Activated CD4-positive, alpha-beta T cell treated with anti-CD3 and anti-CD28 coated beads, Interleukin-2, Interleukin-4, amounts not matched to agents 100 ng/mL and 50 ng/mL, durations not matched to agents 16 hours and 8 hours (primary cell): ENCODE measurements around the gene ALK.

Experiments
- DNase-seq: peaks from one replicate; pipeline ENCODE4 v3.0.0-alpha.2; 2020; ENCODE audit warnings: low spot score

The ALK gene

DNA sequence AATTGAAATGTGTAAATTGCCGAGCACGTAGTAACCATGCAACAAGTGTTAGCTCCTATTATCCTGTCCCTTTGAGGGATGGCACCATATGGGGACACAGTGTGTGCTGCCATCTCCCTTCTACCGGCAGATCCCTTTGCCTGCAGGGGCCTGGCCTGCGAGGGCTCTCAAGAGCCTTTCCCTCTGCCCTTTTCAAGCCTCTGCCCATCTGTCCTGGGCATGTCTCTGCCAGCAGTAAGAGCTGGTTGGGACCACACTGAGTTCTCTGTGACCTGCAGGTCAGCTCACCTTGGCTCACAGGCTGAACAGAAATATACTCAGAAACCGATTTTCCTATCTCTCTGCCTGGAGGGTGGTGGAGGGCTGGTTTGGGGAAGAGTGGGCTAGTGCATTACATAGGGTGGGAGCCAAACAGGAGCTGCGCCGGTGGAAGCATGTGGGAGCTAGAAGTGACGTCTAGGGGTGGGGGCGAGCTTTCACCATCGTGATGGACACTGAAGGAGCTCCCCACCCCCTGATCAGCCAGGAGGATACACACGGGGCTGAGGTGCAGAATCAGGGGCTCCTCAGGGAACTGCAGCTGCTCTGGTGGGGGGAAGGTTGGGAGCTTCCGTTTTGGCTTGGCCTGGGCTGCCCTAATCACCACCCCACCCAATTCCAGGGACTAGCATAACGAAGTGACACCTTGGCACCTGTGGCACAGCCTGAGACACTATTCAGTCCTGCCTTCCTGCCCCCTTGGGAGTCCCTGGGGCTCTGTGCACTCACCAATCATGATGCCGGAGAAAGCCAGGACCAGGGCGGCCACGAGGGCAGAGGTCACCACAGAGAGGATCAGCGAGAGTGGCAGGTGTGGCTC, 696.5 kb downstream of the ALK start:
- no peak for DNase-seq

DNA sequence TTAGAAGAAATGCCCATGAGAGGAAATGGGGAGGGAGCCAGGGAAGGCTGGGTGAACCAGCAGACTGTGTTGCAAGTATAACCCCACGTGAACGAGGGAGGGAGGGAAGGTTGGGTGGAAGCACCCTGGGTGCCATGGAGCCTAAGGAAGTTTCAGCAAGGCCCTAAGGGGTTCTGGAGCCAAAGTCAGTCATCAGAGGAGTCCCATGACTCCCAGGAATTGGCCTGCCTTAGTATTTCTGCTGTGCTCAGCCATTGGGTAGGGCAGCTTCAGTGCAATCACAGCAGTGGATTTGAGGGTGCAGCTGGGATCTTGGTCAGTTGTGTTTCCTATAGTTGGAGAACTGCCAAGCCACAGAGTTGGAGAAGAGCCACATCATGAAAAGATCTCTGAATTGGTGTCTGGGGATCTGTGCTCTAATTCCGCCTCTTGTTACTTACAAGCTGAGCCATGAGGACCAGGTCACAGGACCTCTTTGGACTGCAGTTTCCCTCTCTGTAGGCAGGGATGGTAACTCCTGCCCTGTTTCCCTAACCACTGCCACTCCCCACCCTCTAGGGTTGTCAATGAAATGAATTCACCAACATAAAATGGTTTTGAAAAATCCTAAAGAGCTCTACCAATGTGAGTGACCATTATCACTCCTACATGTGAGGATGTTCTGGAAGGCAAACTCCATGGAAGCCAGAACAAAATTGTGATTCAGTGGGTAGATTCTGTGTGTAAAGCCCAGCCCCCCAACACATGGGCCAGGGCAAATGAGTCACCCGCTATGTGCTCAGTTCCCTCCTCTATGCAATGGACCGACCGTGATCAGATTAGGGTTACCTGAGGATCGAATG, 697.3 kb downstream of the ALK start:
- no peak for DNase-seq

DNA sequence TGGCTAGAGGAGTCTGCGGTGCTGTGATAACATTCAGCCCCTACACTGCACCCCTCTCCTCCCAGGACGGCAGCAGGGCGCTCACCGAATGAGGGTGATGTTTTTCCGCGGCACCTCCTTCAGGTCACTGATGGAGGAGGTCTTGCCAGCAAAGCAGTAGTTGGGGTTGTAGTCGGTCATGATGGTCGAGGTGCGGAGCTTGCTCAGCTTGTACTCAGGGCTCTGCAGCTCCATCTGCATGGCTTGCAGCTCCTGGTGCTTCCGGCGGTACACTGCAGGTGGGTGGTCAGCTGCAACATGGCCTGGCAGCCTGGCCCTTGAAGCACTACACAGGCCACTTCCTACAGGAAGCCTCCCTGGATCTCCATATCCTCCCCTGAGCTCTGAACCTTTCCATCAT, 698.1 kb downstream of the ALK start:
- DNase-seq = no peak

DNA sequence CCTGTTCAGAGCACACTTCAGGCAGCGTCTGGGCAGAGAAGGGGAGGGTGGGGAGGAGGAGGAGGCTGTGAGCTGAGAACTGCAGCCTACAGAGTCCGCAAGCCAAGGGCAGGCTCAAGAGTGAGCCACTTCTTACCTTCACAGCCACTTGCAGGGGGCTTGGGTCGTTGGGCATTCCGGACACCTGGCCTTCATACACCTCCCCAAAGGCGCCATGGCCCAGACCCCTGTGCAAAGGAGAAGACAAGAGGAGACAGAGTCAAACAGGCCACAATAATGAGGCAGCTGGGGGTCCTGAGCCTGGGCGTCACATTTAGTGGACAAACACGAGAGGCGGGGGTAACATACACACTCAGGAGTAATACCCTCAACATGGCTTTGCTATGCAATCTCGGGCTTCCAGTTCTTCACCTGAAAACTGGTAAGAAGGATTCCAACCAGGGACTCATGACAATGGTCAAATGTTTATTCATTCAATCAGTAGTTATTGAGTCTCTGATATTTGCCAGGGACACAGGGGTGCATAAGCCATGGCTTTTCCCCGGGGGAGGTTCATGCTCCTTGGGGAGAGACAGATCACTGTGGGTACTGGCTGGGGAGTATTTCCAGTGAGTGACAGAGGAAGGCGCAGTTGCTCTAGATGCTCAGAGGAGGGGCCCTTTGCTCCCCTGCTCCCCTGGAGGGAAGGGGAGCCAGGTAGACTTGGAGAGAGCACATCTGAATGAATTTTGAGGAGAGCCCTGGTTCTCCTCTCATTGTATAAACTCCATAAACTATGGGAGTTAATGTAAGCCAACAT, 698.8 kb downstream of the ALK start:
- DNase-seq = no peak

DNA sequence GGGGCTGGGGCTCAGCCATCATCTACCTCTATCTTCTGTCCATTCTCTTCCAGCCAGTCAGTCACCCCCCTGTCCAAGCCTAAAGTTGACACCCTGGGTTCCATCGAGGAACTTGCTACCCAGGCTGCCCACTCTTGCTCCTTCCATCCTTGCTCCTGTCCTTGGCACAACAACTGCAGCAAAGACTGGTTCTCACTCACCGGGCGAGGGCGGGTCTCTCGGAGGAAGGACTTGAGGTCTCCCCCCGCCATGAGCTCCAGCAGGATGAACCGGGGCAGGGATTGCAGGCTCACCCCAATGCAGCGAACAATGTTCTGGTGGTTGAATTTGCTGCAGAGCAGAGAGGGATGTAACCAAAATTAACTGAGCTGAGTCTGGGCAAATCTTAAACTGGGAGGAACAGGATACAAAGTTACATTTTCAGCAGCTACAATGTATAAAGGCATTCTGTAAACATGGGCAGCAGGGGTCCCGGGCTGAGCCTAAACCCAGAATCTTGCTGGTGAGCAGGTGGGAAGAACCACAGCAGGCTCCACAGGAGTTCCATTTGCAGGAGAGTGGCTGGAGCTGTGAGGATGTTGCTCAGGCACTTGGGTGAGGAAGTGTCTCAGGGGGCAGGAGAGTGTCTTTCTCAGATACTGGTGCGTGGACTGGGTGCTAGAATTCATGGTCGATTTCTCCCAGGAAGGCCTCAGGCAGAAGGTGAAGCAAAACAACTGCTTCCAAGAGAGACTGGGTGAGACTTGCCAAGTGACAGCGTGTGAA, 700.7 kb downstream of the ALK start:
- no peak for DNase-seq

DNA sequence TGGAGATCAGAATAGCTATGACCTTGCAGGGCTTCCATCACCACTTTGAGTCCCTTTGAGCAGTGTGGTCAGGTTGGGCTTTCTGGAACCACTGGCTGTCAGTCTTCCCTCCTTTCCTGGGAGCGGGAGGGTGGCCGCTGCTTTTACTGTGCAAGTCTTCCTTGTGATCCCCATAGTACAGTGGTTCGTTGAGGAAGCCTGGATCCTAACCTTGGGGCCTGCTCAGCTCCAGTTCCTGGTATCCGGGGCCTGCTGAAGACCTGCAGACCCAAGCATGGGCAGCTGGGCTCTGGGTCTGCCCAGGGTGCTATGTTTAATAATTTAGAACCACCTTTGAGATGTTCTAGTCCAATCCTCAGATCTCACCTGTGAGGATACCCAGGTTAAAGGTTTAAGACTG, 702.0 kb downstream of the ALK start:
- no peak for DNase-seq

DNA sequence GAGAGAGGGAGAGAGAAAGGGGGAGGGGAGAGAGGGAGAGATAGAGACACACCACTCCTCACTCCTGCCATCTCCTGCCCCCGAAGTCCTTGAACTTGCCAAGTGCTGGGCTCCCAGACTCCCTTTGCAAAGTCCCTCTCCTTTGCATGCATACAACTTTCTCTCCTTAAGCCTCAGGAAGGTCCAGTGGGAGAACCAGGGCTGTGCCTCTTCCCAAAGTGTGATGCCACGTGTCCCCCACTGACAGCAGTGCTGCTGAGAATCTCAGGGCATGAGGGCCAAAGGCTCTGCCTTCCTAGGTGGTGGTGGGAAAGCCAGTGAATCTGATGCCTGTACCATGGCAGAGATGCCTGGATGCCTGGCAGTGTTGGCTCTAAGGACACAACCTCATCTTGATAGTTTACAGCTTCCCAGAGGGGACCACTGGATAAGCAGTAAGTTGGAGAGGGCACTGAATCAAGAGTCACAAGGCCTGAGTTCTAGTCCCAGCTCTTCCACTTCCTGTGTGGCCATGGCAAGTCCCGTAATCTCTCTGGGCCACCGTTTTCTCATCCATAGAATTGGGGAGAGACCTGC, 702.7 kb downstream of the ALK start:
- DNase-seq = no peak

DNA sequence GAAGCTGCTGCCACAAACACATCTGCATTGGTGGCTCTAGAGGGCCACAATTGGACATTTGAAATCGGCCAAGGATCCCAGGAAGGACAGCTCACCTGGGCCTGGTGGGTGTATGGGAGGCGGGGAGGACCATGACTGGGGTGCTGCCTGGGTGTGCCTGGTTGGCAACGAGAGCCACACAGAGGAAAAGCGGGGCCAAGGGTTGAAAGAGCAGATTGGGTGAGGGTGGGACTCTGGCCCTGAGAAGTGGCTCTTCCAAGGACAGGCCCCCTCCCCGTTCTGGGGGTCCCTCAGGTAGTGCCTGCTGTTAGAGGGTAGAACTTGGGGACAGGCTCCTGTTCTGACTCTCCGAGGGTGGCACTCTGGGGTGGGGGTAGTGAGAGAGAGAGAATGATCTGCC, 703.3 kb downstream of the ALK start:
- DNase-seq = no peak

DNA sequence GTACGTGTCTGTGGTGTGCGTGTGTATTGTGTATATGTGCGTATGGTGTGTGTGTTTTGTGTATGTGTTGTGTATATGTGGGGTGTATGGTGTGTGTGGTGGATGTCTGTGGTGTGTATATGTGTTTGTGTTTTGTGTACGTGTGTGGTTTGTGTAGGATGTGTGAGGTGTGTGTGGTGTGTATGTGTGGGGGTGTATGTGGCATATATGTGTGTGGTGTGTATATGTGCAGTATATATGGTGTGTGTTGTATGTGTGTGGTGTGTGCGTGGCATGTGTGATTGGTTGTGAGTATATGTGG, 704.8 kb downstream of the ALK start:
- DNase-seq = no peak

DNA sequence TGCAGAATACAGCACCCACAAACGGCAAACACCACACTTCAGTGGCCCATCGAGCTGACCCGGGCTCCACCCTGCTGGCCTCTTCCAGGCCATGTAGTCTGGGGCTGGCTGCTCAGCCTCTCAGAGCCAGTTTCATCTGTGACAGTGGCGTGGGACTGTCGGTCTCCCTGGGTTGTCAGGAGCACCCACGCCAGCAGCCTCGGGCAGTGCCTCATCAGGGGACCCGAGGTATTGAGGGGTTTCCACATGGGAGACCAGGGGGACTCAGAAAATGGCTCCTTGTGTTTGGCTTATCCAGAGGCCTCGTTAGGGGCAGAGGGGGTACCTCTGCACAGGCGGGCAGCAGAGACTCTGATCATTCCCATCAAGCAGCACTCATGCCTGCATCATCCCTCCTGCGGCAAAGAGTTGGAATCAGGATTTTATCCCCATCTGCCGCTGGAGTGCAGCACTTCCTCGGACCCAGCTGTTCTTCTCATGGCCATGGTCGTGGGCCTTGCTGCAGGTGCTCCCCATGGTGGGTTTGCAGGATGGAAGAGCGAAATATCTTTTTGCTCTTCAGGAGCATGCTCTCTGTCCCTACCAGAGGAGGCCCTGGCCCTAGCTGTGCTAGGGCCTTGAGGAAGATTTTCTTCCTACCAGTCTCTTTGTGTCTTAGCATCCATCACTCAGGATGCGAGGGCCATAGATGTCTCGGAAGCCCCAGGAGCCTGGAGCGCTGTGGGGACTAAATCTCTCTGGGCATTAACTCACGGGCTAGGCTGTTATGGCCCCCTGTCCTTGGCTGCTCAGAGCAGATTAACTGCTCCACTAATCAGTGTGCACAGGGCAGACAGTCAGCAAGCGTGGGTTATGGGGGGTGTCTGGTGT, 705.4 kb downstream of the ALK start:
- DNase-seq = no peak

DNA sequence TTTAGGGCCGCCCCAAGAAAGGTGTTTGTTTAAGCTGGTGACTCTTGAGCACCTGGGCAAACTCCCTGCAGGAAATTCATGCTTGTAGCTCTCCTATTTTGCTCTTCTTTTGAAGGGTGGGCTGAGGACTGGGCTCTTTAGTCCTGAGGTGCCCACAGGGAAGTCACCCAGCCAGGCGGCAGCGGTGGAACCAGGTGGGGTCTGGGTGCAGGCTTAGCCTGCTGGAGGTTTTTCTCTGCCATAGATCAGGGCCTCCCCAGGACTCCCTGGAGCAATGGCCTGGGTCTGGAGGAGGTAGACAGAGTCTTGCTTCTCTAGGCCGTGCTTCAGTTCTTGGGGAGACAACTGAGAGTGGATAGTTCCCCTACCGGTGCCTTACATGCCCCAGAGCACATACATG, 706.3 kb downstream of the ALK start:
- no peak for DNase-seq

DNA sequence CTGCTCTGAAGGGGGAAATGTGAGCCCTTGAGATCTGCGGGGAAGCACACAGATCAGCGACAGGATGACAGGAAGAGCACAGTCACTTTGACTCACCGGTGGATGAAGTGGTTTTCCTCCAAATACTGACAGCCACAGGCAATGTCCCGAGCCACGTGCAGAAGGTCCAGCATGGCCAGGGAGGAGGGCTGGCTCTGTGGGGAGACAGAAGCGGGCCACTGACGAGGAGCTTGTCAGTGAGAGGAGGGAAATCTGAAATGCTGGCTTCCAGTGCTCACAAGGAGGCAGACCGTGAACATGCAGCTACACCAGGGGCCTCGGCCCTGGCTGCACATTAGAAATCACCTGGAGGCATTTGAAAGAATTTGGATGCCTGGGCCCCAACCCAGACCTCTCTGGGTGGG, 707.5 kb downstream of the ALK start:
- no peak for DNase-seq

DNA sequence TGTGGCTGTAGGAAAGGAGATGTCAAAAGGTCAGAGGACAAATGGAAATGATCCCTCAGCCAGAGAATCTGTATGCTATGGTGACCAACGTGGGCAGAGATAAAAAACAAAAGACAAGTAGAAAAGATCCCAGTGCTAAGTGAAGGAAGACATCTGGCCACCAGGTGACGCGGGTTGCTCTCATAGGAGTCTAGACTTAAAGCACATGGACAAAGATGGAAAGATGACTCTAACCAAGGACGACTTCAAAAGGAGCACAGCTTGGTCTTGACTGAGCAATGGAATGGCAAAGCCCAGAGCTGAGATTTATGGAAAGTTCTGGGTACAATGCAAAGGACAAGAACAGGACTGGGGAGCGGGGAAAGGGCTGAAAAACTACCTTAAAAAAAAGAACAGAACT, 709.4 kb downstream of the ALK start:
- no peak for DNase-seq

DNA sequence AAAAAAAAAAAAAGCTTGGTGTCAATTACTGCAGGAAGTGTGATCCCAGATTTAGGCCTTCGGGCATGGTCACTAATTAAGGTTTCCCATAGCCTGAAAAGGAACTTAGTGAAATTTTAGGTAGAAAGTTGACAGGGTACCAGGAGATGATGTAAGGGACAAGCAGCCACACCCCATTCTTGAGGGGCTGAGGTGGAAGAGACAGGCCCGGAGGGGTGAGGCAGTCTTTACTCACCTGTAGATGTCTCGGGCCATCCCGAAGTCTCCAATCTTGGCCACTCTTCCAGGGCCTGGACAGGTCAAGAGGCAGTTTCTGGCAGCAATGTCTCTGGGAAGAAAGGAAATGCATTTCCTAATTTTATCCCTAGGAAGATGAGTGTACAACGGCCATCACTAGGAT, 711.8 kb downstream of the ALK start:
- DNase-seq = no peak

DNA sequence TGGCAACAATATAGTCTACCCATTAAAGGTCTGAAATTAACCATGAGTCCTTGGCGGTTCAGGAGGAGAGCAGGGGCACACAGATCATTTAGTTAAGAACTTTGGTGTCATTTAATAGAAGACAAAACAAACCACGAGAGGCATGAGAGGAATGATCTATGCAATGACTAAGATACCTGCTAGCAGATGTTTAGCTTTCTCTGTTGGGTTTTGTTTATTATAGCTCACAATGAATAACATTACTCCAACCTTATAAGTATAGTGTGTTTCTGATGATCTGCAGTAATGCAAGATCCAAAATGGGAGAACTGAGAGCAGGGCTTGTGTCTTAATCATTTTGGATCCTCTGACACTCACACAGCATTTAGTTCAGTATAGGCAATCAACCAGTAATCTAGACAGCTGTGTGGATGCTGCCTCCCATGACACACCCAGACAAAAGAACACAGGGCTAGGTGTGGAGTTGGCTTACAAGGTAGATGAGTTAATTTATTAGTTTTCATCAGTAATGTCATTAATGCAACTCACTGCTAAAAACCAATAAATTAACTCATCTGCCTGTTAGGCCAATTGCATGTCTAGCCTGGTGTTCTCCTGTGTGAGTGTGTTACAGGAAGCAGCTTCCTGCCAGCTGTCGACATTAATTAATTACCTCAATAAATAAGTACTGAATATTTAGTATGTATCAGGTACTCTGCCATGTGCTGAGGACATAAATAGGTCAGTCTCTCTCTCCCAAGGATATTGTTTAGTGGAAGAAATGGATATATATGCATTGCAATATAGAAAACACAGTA, 713.8 kb downstream of the ALK start:
- DNase-seq = no peak

DNA sequence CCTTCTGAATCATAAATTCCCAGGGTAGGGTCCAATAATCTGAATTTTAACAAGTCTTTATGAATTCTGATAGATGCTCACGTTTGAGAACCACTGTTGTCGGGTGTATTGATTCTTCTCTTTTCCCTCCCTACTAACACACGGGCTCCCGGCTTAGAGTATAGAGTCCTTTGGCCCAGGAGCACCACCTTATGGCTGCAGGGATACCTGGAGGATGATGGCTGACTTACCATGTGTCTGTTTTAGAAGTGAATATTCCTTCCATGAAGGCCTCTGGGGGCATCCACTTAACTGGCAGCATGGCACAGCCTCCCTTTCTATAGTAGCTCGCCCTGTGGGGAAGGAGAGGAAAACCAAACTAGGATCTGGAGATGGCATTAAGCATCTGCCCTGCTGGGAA, 714.4 kb downstream of the ALK start:
- no peak for DNase-seq

DNA sequence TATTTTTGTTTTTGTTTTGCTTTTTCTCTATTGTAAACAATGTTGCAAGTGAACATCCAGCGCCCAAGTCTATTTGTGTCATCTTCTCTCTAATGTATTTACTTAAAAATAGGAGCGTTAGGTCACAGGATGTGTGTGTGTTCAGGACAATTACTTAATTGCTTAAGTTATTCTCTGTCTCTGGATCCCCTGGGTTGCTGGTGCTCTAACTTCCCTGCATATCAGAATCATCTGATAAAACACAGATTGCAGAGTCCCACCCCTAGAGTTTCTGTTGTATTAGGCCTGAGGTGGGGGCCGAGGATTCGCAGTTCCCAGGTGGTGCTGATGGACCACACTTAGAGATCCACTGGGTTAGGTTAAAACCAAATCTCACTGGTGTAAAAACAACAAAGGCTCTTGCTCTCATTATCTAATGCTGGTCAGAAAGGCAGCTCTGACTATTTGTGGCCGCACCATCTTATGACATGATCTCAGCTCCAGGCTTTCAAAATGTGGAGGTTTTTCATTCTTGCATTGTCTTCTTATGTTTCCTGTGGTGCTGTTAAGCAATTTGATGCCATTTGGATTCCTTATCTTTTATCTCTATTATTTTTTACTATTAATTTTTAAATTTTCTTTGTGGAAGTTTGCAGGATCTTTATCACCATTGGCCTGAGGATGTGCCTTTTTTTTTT, 718.4 kb downstream of the ALK start:
- DNase-seq = no peak

DNA sequence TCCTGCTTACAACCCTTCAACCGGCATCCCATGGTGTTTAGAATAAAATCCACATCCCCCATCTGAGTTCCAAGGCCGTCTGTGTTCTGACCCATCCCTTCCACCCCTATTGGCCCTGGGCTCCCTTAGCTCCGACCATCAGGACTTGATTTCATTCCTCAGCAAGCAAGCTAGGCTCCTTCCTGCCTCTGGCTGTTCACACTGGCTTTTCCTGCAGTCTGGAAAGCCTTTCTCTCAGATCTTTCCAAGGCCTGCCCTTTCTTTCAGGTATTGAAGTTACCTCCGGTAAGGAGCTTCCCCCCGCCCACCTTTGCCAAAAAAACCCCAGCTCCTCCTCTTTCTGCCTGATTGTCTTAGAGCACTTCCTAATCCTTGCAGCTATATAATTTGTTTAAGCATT, 719.4 kb downstream of the ALK start:
- no peak for DNase-seq
